HG03175 (cell line): ENCODE data around the gene SH3BP1.
A peak's percentile ranks its signal among the peaks of the same experiment; 100 is the strongest.
"Not testable (repeated sequence)": the region's sequence is repeated elsewhere in the genome, so short reads cannot be mapped to it uniquely, and the experiment has no call there.

ENCODE experiments used
- ATAC-seq: cut with Tn5 transposase; IDR thresholded peaks from one replicate; pipeline ENCODE4 v1.9.1; 2021; ENCODE audit warnings: mild to moderate bottlenecking, moderate library complexity; ENCODE audit not compliant: unreplicated experiment

The SH3BP1 gene

DNA sequence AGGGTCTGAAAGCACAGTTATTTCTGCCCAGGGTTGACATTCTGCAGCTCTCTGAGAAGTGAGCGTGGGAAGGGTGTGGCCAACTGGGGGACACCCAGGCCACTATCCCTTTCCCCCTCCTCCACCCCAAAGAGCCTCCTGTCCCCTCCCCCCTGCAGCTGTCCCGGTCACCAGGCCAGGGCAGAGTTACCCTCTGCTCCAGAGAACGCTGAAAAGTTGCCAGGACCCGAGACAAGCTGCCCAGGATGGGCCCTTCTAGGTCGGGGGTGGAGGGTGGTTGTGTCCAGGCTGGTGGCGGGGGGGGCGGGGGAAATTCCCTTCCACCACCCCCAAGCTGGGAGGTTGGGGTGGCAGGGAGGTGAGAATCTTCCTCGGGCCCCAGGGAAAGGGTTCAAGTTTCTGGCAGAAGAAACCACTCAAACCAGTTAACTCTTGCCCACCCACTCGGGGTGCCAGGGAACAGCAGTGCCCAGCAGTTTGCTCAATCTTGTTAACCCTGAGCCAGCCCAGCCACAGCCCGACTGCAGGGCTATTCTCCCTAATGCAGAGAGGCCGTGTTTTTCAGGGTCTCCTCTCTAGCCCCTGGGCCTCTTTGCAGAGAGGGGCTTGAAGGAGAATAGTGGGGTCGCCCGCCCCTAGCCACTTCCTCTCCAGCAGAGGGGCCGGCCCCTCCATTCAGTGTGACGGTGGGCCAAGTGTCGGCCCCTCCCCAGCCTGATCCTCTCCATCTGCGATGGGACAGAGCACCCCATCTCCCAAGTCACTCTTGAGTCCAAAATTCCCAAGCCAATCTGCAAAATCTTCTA lies 36.7 kb downstream of the SH3BP1 start:
- no peak for ATAC-seq

GRCh38 chr22:37676736-37677492 lies 37.4 kb downstream of the SH3BP1 start:
- peak; percentile 55 for ATAC-seq

GRCh38 chr22:37677493-37677974 lies 38.1 kb downstream of the SH3BP1 start:
- no peak for ATAC-seq

DNA sequence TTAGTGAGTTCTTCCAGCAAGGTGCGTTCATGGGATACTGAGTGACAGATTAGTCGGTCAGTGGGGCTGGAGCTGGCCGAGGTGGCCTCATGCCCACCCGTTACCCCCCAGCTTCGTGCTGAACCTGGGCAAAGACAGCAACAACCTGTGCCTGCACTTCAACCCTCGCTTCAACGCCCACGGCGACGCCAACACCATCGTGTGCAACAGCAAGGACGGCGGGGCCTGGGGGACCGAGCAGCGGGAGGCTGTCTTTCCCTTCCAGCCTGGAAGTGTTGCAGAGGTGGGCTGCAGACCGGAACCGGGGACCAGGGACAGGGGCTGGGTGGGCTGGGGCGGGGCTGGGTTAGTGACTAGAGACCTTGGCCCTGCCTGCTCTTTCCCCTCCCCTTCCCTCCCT lies 38.9 kb downstream of the SH3BP1 start:
- no peak for ATAC-seq

- no peak for ATAC-seq
Measured at GRCh38 chr22:37679670-37680069, 40.2 kb downstream of the SH3BP1 start.

GRCh38 chr22:37680191-37680851 lies 40.9 kb downstream of the SH3BP1 start:
- no peak for ATAC-seq

DNA sequence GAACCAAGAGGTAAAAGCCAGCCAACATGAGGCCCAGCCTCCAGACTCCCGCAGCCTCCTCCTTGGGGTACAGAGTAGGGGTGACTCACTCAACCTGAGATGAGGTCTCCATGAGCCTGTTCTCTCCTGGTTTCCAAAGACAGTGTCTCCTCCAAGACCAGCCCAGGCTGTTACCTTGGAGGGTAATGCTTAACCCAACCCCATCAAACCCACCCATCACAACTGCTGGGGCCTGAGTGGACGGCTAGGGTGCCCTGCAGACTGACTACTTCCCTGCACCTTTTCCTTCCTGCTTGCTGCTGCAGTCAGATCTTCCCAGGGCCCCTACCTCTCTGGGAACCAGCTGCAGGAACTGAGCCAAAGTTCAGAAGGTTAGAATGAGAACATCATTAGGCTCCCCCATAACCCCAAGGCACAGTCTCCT lies 41.5 kb downstream of the SH3BP1 start:
- no peak for ATAC-seq

DNA sequence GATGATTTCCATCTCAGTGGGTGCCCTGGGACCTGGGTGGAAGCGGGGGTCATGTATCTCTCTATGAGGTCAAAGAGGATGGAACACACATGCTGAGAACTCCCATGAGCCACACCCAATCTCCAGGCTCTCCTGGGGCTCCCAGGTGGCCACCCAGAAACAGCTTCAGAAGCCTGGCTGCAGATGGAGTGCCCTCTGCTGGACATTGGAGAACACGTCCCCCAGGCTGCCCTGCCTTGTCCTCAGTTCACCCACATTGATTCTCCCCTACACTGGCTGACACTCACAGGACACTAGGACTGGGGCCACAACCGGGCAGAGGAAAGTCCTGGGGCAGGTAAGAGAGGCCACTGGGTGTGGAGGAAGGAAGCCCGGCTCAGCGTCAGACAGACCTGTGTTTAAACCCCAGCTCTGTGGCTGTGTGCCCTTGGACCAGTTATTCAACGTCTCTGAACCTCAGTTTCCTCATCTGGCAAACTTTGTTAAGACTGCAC lies 42.1 kb downstream of the SH3BP1 start:
- no peak for ATAC-seq

DNA sequence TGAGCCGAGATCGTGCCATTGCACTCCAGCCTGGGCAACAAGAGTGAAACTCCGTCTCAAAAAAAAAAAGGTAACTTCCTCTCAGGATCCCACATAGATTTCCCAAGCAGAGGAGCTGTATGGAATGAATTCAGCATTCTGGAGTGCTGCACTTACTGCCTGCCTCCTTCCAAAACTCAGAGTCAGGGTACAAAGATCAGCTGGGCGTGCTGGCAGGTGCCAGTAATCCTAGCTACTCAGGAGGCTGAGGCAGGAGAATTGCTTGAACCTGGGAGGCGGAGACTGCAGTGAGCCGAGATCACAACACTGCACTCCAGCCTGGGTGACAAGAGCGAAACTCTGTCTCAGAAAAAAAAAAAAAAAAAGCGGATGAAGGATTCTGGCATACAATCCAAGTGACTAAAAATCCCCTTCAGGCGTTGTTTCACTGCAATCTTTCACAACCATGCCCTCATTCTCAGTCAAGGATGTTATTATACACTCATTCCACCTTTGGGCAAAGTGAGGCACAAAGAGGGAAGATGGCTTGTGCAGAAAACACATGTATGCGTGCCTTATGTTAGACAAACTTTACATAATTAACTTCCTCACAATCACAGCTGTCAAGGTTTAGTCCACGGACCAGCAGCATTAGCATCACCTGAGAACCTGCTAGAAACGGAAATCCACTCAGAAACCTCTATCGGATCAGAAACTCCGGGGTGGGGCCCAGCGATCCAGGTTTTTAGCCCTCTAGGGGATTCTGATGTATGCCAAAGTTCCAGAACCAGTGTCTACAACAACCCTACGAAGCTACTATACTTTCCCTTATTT lies 45.5 kb downstream of the SH3BP1 start:
- no peak for ATAC-seq

DNA sequence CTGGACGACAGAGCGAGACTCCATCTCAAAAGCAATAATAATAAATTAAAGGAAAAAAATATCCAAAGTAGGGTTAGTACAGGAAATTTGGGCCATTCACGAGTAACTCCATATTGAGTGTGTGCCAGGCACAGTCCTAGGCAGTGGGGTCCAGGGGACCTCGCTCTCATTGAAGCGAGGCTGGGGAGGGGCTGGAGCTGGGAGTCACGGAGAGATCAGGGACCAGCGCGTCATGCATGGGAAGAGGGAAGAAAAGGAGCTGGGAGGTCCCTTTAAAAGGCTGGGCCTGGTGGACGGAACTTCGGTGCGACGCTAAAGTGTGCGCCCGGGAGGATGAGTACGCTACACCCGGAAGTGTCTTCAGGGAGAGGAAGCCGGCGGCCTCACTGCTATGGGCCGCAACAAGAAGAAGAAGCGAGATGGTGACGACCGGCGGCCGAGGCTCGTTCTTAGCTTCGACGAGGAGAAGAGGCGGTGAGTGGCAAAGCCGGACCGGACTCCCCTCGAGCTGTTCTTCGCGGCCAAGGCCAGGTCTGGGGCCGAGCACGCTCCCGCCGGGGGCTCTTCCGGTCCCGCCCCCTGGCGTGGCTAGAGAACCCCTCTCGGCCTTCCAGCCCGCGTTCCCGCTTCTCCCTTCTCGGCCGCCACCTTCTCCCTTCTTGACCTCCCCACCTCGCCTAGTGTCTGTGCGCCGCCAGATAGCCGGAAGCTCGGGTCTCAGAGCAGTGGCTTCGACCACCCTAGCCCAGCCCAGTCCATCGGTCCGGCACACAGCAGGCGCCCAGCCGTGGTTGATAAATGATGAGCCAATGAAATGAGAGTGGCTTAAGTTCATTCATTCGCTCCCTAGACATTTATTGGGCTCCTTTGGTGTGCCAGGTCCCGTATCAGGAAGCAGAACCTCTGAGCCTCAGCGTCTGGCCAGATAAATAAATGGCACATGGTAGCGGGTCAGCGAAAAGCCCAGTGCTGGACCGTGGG lies 46.8 kb downstream of the SH3BP1 start, which contains the start of gene NOL12:
Gene NOL12, plus strand, starts transcription at position 342 of the 981 bp plus-strand sequence. Its CDS starts 50 bp downstream, at position 392.
- ATAC-seq = peak; percentile 77

GRCh38 chr22:37690407-37690806 lies 50.9 kb downstream of the SH3BP1 start:
- no peak for ATAC-seq

GRCh38 chr22:37690901-37691504 lies 51.5 kb downstream of the SH3BP1 start:
- no peak for ATAC-seq

DNA sequence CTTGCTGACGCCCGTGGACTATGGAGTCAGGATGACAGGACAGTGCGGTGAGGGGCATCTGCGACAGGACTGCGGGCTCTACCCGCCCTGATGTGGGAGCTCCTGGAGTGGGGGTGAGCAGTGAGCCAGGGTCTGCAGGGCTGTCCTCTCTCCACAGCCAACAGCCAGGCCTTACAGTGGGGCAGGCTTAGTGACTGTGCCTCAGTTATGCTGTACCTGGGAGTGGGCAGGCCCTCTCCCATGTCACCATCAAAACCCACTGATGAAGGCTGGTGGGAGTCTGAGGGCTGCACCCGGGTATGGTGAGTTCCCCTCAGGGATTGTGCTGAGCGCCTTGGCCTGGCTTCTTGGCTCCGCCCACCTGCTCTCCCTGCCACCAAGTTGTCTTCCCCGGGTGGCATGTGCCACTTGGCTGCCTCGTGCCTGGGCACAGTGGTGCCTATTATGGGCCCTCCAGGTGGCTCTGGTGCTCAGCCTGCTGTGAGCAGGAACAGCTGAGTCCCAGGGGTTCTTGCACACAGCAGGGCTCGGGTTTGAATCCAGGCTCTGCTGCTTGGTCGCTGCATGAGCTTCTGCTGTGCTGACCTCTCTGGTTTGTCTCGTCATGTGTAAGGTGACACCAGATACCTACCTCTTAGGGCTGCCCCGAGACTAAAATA lies 53.3 kb downstream of the SH3BP1 start:
- no peak for ATAC-seq

GRCh38 chr22:37694131-37694530 lies 54.7 kb downstream of the SH3BP1 start:
- ATAC-seq = not testable (repeated sequence)

- ATAC-seq = not testable (repeated sequence)
Measured at GRCh38 chr22:37696260-37696656, 56.8 kb downstream of the SH3BP1 start.

DNA sequence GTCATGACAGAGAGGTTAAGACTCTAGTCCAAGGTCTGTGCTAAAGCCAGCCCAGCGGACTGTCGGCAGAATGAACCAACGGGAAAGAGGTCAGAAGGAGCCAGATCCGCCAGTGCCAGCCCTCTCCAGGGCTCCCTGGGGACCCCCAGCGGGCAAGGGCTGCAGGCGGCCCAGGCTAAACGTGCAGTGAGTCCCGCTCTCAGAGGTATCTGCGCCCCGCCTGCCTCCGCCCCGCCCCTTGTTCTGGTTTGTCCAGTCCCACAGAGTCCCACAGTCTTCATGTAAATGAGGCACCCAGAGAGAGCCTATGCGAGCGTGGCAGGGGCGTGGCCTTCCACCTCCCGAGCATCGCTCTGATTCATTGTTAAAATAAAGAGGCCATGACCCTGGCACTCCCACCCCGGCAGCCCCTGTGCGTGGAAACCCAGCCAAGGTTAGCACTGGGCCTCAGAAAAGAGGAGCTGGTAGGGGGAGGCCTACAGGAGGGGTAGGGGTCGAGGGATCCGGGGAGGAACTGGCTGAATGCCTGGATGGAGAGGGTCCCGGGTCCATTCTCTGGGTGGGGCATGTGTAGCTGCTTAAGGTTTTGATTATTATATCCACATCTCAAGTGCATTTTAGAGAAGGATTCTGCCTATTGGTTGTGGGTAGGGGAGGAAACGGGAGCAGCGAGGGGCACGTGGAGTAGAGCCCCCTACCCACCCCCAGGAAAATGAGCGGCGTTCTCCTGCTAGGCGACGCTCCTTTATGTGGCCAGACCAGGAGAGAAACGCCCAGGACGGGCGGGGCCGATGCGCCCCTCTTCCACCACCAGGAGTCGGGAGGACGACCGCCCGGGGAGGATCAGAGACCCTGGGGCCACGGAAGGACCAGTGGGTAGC lies 57.4 kb downstream of the SH3BP1 start, which contains the start of gene TRIOBP:
Gene TRIOBP, plus strand, starts transcription at position 392 of the 881 bp plus-strand sequence. CDS start 4,318 bp downstream, outside the sequence.
- ATAC-seq = peak; percentile 89

DNA sequence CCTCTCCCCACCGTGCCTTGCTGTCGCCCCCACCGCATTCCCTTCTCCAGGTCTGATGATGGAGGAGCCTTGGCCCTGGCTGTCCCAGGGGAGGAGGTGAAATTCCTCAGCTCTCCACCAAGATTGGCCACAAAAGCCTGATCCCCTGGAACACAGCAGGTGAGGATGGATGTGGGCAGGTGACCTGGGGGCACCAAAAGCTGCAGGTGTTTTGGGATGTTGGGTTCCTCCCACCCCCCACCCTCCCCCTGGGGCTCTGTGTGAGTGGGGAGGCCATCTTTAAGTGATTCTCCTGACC lies 58.0 kb downstream of the SH3BP1 start:
- no peak for ATAC-seq
